OCI-M1 (cell line): ENCODE data around the gene DPF1.
"Not testable (repeated sequence)": the region's sequence is repeated elsewhere in the genome, so short reads cannot be mapped to it uniquely, and the experiment has no call there.

Experiments
- DNase-seq: peaks from one replicate; lab custom pipeline; 2025; lab: John Stamatoyannopoulos, UW

Gene DPF1

GRCh38 chr19:38224014-38224862, at the start of gene DPF1:
TSS of gene DPF1 (minus strand) at chr19:38224222. CDS start at chr19:38224142, 80 bp downstream.
- DNase-seq = peak; percentile 86

GRCh38 chr19:38273499-38273898, 49.5 kb upstream of the DPF1 start:
- no peak for DNase-seq

- DNase-seq = peak; percentile 65
Observed at GRCh38 chr19:38270587-38271167, 46.7 kb upstream of the DPF1 start.

GRCh38 chr19:38268539-38268938, 44.5 kb upstream of the DPF1 start:
- peak; percentile 37 for DNase-seq

DNA sequence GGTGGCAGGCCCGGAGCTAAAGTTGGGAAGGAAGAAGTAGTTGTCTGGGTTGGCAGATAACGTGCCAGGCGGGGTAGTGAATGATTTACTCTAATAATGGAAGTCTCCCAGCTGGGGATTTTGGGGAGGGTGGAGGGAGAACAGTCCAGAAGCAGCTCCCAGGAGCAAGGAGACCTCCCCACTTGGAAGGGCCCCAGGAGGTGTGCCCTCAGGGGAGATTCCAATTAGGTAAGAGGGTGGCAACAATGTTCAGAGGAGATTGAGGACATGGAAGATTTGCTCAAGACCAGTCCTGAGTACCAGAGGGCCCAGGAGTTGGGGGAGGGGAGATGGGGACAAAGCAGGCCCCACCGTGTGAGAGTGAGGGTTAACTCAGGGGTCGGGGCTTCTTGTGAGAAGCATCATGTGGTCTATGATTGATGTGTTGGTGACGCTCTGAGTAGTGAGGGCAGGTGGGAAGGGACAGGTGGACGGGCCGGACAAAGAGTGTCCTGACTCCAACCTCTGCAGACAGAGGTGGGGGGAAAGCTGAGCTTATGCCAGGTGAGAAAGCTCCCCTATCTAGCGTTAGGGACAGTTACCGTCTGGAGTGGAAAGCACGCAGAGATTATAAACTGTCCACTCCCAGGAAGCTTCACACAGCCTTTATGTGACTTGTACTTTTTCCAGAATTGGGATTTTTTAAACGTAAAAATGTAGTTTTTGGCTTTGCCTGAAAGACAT, 43.9 kb upstream of the DPF1 start:
- DNase-seq = no peak

DNA sequence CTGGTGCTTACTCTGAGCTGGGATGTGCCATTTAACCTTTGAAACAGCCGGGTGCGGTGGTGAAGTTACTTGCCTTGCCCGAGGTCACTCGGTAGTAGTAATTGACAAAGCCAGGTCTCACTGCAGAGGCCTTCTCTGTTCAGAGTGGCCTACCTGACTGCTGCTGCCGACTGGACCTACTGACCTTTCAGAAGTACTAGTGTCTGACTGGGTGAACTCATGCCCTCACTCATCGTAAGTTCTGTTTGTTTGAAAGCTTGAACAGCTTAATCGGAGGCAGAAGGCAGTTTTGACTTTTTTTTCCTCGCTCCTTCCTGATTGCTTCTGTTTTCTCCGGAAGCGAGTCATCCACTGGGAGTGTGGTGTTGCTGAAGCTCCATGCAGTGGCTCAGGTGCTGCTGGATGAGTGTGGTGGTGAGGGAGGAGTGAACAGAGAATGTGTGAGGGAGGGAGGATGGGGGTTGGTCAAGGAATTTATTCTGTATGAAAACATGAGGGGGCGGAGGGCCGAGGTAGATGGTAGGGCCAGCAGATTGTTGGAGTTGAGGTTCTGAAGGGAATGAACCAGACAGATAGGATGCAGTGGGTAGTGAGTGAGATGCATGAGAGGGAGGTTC, 43.1 kb upstream of the DPF1 start:
- no peak for DNase-seq

- DNase-seq = no peak
Observed at GRCh38 chr19:38265921-38266429, 42.0 kb upstream of the DPF1 start.

DNA sequence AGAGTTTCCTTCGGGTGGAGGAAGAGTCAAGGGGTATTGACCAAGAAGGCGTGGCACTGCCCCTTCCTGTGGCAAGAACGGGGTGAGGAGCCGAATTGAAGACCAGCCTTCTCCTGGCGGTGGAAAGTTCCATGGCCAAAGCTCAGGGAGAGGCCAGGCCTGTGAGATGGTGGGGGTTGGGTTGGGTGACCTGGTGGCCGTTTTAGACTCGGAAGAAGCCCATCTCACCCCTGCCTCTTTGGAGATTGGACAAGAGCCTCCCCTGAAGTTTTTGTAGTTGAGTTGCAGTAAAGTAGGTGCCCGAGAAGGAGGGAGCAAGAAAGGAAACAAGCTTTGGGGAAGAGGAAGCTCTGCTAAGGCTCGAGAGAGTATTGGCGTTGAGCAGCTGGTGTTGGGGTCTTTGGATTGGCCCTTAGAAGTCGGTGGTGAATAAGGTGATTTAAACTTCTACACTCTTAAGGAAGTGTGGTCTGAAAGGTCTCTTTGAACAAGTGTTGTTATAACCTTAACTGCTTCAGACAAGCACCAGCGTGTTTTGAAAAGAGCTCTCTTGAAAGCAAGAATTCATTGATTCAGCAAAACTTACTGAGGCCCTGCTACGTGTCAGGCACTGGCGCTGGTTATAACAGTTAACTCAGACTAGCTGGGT, 41.3 kb upstream of the DPF1 start:
- DNase-seq = peak; percentile 73

GRCh38 chr19:38264486-38265212, 40.6 kb upstream of the DPF1 start, which contains the start of gene SPINT2:
TSS of gene SPINT2 (plus strand) at chr19:38264573. CDS start at chr19:38264893, 320 bp downstream.
- peak; percentile 94 for DNase-seq

GRCh38 chr19:38263689-38264485, 39.9 kb upstream of the DPF1 start:
- DNase-seq = peak; percentile 94

- no peak for DNase-seq
Observed at GRCh38 chr19:38262585-38263268, 38.7 kb upstream of the DPF1 start.

- not testable (repeated sequence) for DNase-seq
Observed at GRCh38 chr19:38261942-38262341, 37.9 kb upstream of the DPF1 start.

DNA sequence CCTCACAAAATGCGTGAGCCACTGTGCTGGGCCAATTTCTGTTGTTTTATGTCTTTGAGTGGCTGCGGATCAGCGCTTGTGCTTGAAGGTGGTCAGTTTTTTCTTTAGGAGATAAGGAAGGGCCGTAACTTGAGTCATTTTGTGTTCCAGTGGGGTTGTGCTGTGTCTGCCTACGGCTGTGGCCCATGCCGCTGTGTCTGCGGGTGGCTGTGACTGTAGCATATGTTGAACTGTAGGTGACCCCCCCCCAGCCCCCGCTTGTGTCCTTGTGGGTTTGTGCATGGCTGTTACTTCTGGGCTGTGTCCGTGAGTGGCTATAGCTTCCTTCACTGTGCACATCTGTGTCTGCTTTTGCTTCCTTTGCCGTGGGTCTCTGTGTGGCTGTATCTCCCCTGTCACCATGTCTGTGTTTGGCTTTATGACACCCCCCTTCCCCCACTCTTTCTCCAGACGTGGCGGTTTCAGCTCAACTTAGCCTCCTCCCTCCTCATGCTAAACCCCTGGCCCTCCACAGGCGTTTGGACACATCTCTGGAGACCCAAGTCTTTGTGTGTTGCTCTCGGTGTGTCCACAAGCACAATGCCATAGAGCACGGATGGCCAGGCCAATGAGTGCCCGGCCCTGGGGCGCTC, 31.5 kb upstream of the DPF1 start:
- DNase-seq = peak; percentile 46

GRCh38 chr19:38253788-38254187, 29.8 kb upstream of the DPF1 start:
- no peak for DNase-seq

GRCh38 chr19:38252941-38253691, 29.1 kb upstream of the DPF1 start:
- DNase-seq = no peak

GRCh38 chr19:38252385-38252784, 28.4 kb upstream of the DPF1 start:
- no peak for DNase-seq

DNA sequence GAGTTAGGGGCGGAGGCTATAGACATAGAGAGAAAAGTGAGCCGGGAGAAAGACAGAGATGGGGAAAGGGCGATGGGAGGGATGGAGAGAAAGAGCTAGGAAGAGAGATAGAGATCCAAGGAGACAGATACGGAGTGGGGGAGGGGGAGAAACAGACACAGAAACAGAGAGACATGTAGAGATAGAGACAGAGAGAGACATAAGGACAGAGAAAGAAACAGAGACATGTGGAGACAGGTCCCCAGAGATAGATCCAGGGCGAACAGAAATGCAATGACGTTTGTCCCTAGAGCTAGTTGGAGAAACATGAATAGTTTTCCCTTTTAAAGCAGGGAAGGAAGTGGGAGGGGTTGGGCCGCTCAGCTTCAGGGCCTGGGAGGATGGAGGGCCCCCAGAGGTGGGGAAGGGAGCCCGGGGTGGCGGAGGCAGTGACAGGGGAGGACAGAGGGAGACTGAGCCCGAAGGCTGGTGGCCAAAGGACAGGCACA, 27.6 kb upstream of the DPF1 start:
- DNase-seq = no peak
